Sigmoid colon (tissue), 4 donors: ENCODE measurements around the gene CIDEB.

Experiments
- CTCF ChIP-seq, 4 experiments: fragments of 450-650 bp in 3 of 4; fragments of 200-600 bp in 1 of 4; IDR thresholded peaks; one replicate each; pipeline ENCODE4 v1.5.1; 2016 to 2019; ENCODE audit warnings: antibody characterized with exemption in 4 of 4, mild to moderate bottlenecking in 3 of 4, moderate library complexity in 2 of 4
- POLR2A ChIP-seq, 2 donors: fragments of 450-650 bp; IDR thresholded peaks; one replicate each; pipeline ENCODE4 v1.6.1; 2016; ENCODE audit warnings: antibody characterized with exemption in 2 of 2, mild to moderate bottlenecking in 2 of 2, moderate library complexity in 2 of 2
- POLR2AphosphoS5 ChIP-seq, 4 donors: sonication (generic); formaldehyde crosslinking; IDR thresholded peaks; one replicate each; pipeline ENCODE4 v1.6.1; 2017; ENCODE audit warnings: antibody characterized with exemption in 4 of 4

GRCh38 chr14:24308342-24309124, 756 bp upstream of the CIDEB start:
- no peak for TF ChIP-seq CTCF (IDR thresholded peaks at IDR 0.05)
- TF ChIP-seq POLR2AphosphoS5 (IDR thresholded peaks at IDR 0.05) = no peak
- no peak for TF ChIP-seq POLR2A (IDR thresholded peaks at IDR 0.05)
